Stomach (tissue), 9 donors: ENCODE data around the gene SERPINI1. TPM values are rescaled to one million over a fixed set of nuclear protein-coding genes. Genes with fewer than 3 reads are reported as not detected.

ENCODE experiments used
- DNase-seq, 2 donors: peaks; one replicate each; pipeline versions ENCODE4 v3.0.0 to v3.0.0-alpha.2; 2013 to 2019
- H3K27ac ChIP-seq, 5 donors: fragments of 200-600 bp in 4 of 5; sonication (generic) in 4 of 5; one replicate each; pipeline ENCODE4 v1.5.1; 2013 to 2019; ENCODE audit warnings: mild to moderate bottlenecking in 1 of 5, moderate library complexity in 1 of 5
- H3K27me3 ChIP-seq, 3 donors: fragments of 200-600 bp; sonication (generic); one replicate each; pipeline ENCODE4 v1.5.1; 2017 to 2019; ENCODE audit warnings: mixed run types in 1 of 3
- H3K36me3 ChIP-seq, 4 donors: fragments of 200-600 bp; sonication (generic); 1 replicate in 3 of 4; 2 replicates in 1 of 4; pipeline ENCODE4 v1.5.1; 2016 to 2019
- H3K4me1 ChIP-seq, 4 donors: fragments of 200-600 bp; sonication (generic); one replicate each; pipeline ENCODE4 v1.5.1; 2016 to 2019
- H3K4me3 ChIP-seq, 4 donors: fragments of 200-600 bp; sonication (generic) in 3 of 4; one replicate each; pipeline ENCODE4 v1.5.1; 2016 to 2019; ENCODE audit warnings: mild to moderate bottlenecking in 1 of 4
- H3K9me3 ChIP-seq, 4 donors: fragments of 200-600 bp; sonication (generic); one replicate each; pipeline ENCODE4 v1.5.1; 2016 to 2019
- EP300 ChIP-seq: sonication (generic); formaldehyde crosslinking; IDR thresholded peaks from one replicate; pipeline ENCODE4 v1.6.1; 2017; ENCODE audit warnings: antibody characterized with exemption
- POLR2A ChIP-seq, 4 donors: fragments of 450-650 bp; IDR thresholded peaks; one replicate each; pipeline ENCODE4 v1.6.1; 2016; ENCODE audit warnings: antibody characterized with exemption in 4 of 4, control low read depth in 2 of 4, mild to moderate bottlenecking in 1 of 4, moderate library complexity in 1 of 4
- POLR2AphosphoS5 ChIP-seq, 3 donors: sonication (generic); formaldehyde crosslinking; IDR thresholded peaks; one replicate each; pipeline ENCODE4 v1.6.1; 2016; ENCODE audit warnings: antibody characterized with exemption in 3 of 3
- WGBS, 5 donors: extraction: QIAGEN DNeasy Blood & Tissue Kit in 3 of 5; methylation state at CpG; one replicate each; pipeline versions ENCODE4 v1.1.5 to v1.1.7; 2013 to 2018; 5-methylcytosine and 5-hydroxymethylcytosine counted together
- intact Hi-C: fragments of 100-400 bp; cut with DNase I; formaldehyde crosslinking; loops from one replicate; pipeline ENCODE4 v1.15.1; 2023; ENCODE audit warnings: low total_unique reads
- polyA plus RNA-seq, 3 donors: library from polyadenylated mRNA; stranded (reverse); fragments of 200-250 nt; gene quantifications; one replicate each; pipeline ENCODE4 v1.2.3, GENCODE V29; 2013
- total RNA-seq, 5 donors: library from RNA; depleted of rRNA; stranded (reverse); fragments of >200 nt; gene quantifications; one replicate each; pipeline versions ENCODE4 v1.1.0 to v1.2.3, GENCODE V29; 2014 to 2016
- TF ChIP-seq, protein P1 (sequence below), 7 experiments: fragments of 450-650 bp in 4 of 7; fragments of 200-600 bp in 3 of 7; sonication (generic) in 3 of 7; IDR thresholded peaks; one replicate each; pipeline ENCODE4 v1.5.1; 2016 to 2019; ENCODE audit warnings: antibody characterized with exemption in 7 of 7, control low read depth in 2 of 7, mild to moderate bottlenecking in 1 of 7
- donor health status: healthy with polysubstance abuse.
- donor health status: Bipolar disorder and iron deficiency.
- donor health status: healthy.

Gene SERPINI1
- total and polyA plus RNA-seq, 8 donors = 5.9 to 8.6 (median 6.4) TPM; not detected in 3

DNA sequence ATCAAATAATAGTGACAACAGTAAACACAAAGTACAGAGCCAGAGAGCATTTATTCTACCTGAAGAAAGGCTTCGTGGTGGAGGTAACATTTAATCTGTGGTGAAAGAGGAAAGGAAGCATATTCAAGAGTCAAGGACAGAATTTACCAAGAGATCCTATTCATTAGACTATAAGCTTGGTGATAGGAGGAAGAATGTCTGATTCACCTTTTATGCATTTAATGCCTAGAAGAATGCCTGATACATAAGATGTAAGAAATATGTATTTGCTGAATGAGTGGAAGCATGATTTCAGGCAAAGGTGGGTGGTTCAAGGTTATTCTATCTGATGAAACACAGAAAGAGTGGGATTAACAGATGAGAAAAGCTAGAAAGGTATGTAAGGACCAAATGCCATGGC is 119.8 kb downstream of the SERPINI1 start:
- H3K27me3 ChIP-seq = no peaks in the 10 kb centered on the region
- no peak for DNase-seq
- peaks cover 0 to 4% (median 0%) of the 10 kb centered on the region in 4 donors for H3K4me1 ChIP-seq
- H3K9me3 ChIP-seq = no peaks in the 10 kb centered on the region
- no peak overlapping the region for H3K4me3 ChIP-seq
- intact Hi-C loops = no loop called here
- WGBS, 5 donors = 35 to 51% (median 41%) methylated on average over 1 of the region's 1 CpG
- no peaks in the 10 kb centered on the region for H3K36me3 ChIP-seq
- TF ChIP-seq, protein P1, sequence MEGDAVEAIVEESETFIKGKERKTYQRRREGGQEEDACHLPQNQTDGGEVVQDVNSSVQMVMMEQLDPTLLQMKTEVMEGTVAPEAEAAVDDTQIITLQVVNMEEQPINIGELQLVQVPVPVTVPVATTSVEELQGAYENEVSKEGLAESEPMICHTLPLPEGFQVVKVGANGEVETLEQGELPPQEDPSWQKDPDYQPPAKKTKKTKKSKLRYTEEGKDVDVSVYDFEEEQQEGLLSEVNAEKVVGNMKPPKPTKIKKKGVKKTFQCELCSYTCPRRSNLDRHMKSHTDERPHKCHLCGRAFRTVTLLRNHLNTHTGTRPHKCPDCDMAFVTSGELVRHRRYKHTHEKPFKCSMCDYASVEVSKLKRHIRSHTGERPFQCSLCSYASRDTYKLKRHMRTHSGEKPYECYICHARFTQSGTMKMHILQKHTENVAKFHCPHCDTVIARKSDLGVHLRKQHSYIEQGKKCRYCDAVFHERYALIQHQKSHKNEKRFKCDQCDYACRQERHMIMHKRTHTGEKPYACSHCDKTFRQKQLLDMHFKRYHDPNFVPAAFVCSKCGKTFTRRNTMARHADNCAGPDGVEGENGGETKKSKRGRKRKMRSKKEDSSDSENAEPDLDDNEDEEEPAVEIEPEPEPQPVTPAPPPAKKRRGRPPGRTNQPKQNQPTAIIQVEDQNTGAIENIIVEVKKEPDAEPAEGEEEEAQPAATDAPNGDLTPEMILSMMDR (IDR thresholded peaks at IDR 0.05) = no peak
- TF ChIP-seq EP300 (no peak), POLR2A (IDR thresholded peaks at IDR 0.05) (no peak), POLR2AphosphoS5 (IDR thresholded peaks at IDR 0.05) (no peak)
- H3K27ac ChIP-seq = no peak overlapping the region

DNA sequence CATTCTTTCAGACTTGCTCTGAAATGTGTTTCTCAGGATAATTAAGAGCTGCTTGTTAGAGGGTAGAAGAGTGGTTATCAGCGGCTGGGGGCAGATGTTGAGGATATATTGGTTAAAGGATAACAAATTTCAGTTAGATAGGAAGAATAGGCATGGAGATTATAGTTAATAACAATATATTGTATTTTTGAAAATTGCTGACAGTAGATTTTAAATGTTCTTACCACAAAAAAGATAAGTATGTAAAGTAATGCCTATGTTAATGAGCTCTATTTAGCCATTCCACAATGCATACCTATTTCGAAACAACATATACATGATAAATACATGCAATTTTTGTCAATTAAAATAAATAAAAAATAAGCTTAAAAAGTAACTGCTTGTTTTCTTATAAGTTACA is 123.3 kb downstream of the SERPINI1 start:
- WGBS, 5 donors = 87 to 93% (median 93%) methylated on average over 2 of the region's 2 CpGs
- no peak overlapping the region for H3K4me3 ChIP-seq

DNA sequence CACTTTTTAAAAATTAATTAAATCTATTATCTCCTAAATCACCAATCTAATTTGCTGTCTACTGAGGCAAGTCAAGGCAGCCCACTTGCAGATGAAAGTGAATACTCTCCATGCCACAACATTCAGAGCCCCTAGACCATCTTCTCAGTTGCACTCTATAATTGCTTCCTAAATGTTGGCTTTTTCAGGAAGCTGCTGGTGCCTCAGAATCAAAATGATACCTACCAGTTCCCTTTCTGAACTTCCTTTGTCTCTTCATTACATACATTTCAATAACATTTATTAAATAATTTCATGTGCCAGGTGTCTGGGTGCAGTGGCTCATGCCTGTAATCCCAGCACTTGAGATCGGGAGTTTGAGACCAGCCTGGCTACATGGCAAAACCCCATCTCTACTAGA is 124.1 kb downstream of the SERPINI1 start:
- no peak overlapping the region for H3K27ac ChIP-seq
- intact Hi-C loops = no loop called here
- TF ChIP-seq POLR2AphosphoS5 (IDR thresholded peaks at IDR 0.05) (no peak), POLR2A (IDR thresholded peaks at IDR 0.05) (no peak), EP300 (no peak)
- TF ChIP-seq, protein P1 (IDR thresholded peaks at IDR 0.05) = no peak
- no peaks in the 10 kb centered on the region for H3K27me3 ChIP-seq
- H3K36me3 ChIP-seq = no peaks in the 10 kb centered on the region
- 81 to 97% (median 91%) methylated on average over 1 of the region's 1 CpG for WGBS, 5 donors
- peaks cover 0 to 14% (median 0%) of the 10 kb centered on the region in 4 donors for H3K4me1 ChIP-seq
- H3K9me3 ChIP-seq = no peaks in the 10 kb centered on the region
- DNase-seq = no peak
- H3K4me3 ChIP-seq = no peak overlapping the region

More for the DNA sequence above, 123.3 kb downstream of the SERPINI1 start:
- intact Hi-C loops = no loop called here
- no peak for DNase-seq
- Histone ChIP-seq H3K9me3 (no peaks in the 10 kb centered on the region), H3K36me3 (no peaks in the 10 kb centered on the region), H3K27me3 (no peaks in the 10 kb centered on the region), H3K27ac (no peak overlapping the region), H3K4me1 (peaks cover 0 to 14% (median 0%) of the 10 kb centered on the region in 4 donors)
- TF ChIP-seq EP300 (no peak), POLR2A (IDR thresholded peaks at IDR 0.05) (no peak), POLR2AphosphoS5 (IDR thresholded peaks at IDR 0.05) (no peak)
- TF ChIP-seq, protein P1 (IDR thresholded peaks at IDR 0.05) = no peak

DNA sequence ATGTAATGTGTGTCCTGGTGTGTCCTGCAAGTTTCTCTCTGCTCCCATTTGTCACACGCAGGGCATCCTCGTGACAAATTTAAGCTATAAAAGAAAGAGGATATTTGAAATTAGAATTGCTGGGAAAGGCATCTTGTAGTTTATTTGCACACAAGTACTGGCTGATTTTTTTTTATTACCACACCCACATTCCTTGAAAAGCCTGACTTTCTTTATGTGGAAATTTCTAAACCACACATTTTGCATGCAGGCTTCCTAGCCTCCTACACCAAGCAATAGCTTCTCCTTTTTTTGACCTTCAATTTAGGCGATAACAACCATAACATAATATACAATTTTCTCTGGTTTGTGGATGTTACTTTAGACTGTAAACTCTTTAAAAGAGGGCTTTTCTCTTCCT is 126.1 kb downstream of the SERPINI1 start:
- TF ChIP-seq EP300 (no peak), POLR2A (IDR thresholded peaks at IDR 0.05) (no peak), POLR2AphosphoS5 (IDR thresholded peaks at IDR 0.05) (no peak)
- TF ChIP-seq, protein P1 (IDR thresholded peaks at IDR 0.05) = no peak
- H3K27ac ChIP-seq = no peak overlapping the region
- WGBS, 5 donors = 42 to 57% (median 44%) methylated on average over 3 of the region's 3 CpGs

More for the DNA sequence above, 126.1 kb downstream of the SERPINI1 start:
- Histone ChIP-seq H3K4me1 (peaks cover 0 to 10% (median 0%) of the 10 kb centered on the region in 4 donors), H3K9me3 (no peaks in the 10 kb centered on the region), H3K4me3 (no peak overlapping the region), H3K27me3 (no peaks in the 10 kb centered on the region), H3K36me3 (no peaks in the 10 kb centered on the region)
- DNase-seq = no peak
- intact Hi-C loops = no loop called here
